Psoas muscle (tissue), 8 donors: Measurements from ENCODE around the gene LRRC4C. TPM values are rescaled to one million over a fixed set of nuclear protein-coding genes. Genes with fewer than 3 reads are reported as not detected.

Experiments used
- ATAC-seq, 4 donors: fragments of 200-7000 bp; cut with Tn5 transposase; one replicate each; pipeline ENCODE4 v1.9.1; 2020; ENCODE audit warnings: moderate library complexity in 3 of 4, mild to moderate bottlenecking in 2 of 4
- DNase-seq, 2 donors: peaks; one replicate each; pipeline ENCODE4 v3.0.0-alpha.2; 2020
- H3K27ac ChIP-seq: fragments of 200-600 bp; one replicate; pipeline ENCODE4 v1.8.0; 2022
- H3K27me3 ChIP-seq, 3 donors: fragments of 200-600 bp in 1 of 3; one replicate each; pipeline versions ENCODE4 v1.6.1 to v1.8.0; 2013 to 2022; ENCODE audit warnings: low read length in 2 of 3, mild to moderate bottlenecking in 2 of 3, moderate library complexity in 1 of 3; ENCODE audit not compliant: insufficient read depth in 3 of 3
- H3K36me3 ChIP-seq, 2 donors: fragments of 200-600 bp in 1 of 2; one replicate each; pipeline versions ENCODE4 v1.6.1 to v1.8.0; 2013 to 2022; ENCODE audit warnings: low read depth in 1 of 2, mild to moderate bottlenecking in 1 of 2, moderate library complexity in 1 of 2; ENCODE audit not compliant: insufficient read depth in 1 of 2
- H3K4me1 ChIP-seq: fragments of 200-600 bp; one replicate; pipeline ENCODE4 v1.8.0; 2022
- H3K4me3 ChIP-seq: fragments of 200-600 bp; one replicate; pipeline ENCODE4 v1.8.0; 2022; ENCODE audit warnings: mild to moderate bottlenecking
- H3K9me3 ChIP-seq: fragments of 200-600 bp; one replicate; pipeline ENCODE4 v1.8.0; 2022
- WGBS, 3 donors: extraction: QIAGEN DNeasy Blood & Tissue Kit; methylation state at CpG; one replicate each; pipeline versions ENCODE4 v1.1.6 to v1.1.7; 2013; 5-methylcytosine and 5-hydroxymethylcytosine counted together
- intact Hi-C, 2 donors: fragments of 100-400 bp; cut with DNase I; formaldehyde crosslinking; loops; one replicate each; pipeline versions ENCODE4 v1.11.0 to v1.14.2; 2022
- polyA plus RNA-seq, 3 donors: library from polyadenylated mRNA; stranded (reverse); fragments of 200-250 nt; gene quantifications; one replicate each; pipeline ENCODE4 v1.2.3, GENCODE V29; 2013
- total RNA-seq, 4 donors: library from RNA; stranded (reverse); fragmentation: NEBNext Ultra II Directional in 2 of 4; extraction: Animal tissue kit (Norgen Biotek cat#: 25700) in 2 of 4; gene quantifications; one replicate each; pipeline versions ENCODE4 v1.2.1 to v1.2.4, GENCODE V29; 2021 to 2023
- TF ChIP-seq, protein P1 (sequence below): fragments of 200-600 bp; IDR thresholded peaks from one replicate; pipeline ENCODE4 v1.8.0; 2022; ENCODE audit warnings: antibody characterized with exemption
- donor health status: healthy with polysubstance abuse.
- donor health status: DM: no; HTN: no; CAD: no; lungs with moderate emphysema.
- donor health status: Bipolar disorder and iron deficiency.
- donor health status: healthy.
- donor health status: DM: yes; HTN: yes; CAD: no.
- donor health status: DM: no; HTN: no; CAD: no.
- donor health status: DM: no; HTN: no; CAD: no.
- donor health status: DM: yes; HTN: yes; CAD: no.

Gene LRRC4C
- total and polyA plus RNA-seq, 7 donors, result 0.04 to 0.34 (median 0.12) TPM; not detected in 1

DNA sequence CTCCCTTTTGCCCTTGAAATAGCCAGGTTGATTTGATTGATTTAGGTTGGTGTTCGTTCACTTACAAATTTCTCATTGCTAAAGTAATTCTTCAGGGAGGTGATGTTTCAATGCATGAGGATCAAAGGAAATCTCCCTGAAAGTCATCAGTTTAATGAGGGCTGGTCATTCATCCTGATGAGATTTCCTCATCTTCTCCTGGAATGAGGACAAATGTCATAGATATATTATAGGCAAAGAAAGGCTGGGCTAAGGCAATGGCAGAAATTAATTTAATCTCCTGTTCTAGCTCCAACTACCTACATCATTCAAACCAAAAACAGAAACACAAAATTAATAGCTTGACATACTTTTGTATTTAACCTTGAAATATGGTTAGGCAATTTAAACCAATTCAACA lies 1052.1 kb downstream of the LRRC4C start:
- H3K27ac ChIP-seq, result no peak overlapping the region
- no peak overlapping the region for H3K4me3 ChIP-seq
- H3K4me1 ChIP-seq, result no peaks in the 10 kb centered on the region
- ATAC-seq, result no peak
- DNase-seq, result no peak
- H3K36me3 ChIP-seq, result no peaks in the 10 kb centered on the region
- intact Hi-C loops, result no loop called here
- 40 to 66% (median 43%) methylated on average over 1 of the region's 1 CpG for WGBS, 3 donors
- H3K9me3 ChIP-seq, result no peaks in the 10 kb centered on the region
- H3K27me3 ChIP-seq, result no peaks in the 10 kb centered on the region
- TF ChIP-seq, protein P1, sequence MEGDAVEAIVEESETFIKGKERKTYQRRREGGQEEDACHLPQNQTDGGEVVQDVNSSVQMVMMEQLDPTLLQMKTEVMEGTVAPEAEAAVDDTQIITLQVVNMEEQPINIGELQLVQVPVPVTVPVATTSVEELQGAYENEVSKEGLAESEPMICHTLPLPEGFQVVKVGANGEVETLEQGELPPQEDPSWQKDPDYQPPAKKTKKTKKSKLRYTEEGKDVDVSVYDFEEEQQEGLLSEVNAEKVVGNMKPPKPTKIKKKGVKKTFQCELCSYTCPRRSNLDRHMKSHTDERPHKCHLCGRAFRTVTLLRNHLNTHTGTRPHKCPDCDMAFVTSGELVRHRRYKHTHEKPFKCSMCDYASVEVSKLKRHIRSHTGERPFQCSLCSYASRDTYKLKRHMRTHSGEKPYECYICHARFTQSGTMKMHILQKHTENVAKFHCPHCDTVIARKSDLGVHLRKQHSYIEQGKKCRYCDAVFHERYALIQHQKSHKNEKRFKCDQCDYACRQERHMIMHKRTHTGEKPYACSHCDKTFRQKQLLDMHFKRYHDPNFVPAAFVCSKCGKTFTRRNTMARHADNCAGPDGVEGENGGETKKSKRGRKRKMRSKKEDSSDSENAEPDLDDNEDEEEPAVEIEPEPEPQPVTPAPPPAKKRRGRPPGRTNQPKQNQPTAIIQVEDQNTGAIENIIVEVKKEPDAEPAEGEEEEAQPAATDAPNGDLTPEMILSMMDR, result no peak

DNA sequence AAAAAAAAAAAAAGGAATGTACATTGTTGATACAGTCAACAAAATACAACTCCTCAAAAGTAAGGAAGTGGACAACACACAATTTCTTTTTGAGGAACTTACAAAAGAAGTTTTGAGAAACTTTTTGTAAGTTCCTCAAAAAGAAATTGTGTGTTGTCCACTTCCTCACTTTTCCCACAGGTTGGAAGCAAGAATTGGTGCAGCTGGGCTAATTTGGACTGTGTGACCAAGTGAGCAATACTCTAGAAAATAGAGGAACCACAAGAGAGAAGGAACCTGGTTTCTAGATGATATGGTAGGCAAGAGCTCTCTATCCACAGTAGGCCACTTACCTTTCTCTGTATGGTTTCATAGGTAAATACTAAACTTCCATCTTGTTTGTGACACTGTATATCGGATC lies 1053.8 kb downstream of the LRRC4C start:
- H3K9me3 ChIP-seq, result no peaks in the 10 kb centered on the region
- no peaks in the 10 kb centered on the region for H3K4me1 ChIP-seq
- H3K36me3 ChIP-seq, result no peaks in the 10 kb centered on the region
- intact Hi-C loops, result no loop called here
- ATAC-seq (no peak), DNase-seq (no peak)
- no peak overlapping the region for H3K4me3 ChIP-seq
- WGBS, 3 donors, result 84 to 95% (median 86%) methylated on average over 1 of the region's 1 CpG
- TF ChIP-seq, protein P1, result no peak
- no peaks in the 10 kb centered on the region for H3K27me3 ChIP-seq
- no peak overlapping the region for H3K27ac ChIP-seq

DNA sequence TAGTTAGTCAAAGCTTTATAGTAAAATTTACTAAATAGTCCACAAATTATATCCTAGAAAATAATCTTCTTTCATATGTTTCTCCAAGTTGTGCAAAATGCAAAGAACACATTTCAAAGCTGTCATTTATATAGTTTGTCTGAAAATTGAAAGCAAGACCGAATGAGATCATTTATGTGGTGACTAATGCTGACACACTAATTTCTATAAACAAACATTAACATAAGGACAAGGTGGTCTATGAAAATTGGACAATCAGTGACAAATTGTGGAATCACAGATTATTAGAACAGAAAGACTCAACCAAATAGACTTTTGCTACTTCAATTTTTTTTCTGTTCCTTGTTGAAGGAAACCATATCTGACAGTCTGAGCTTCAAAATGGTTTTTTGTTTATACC lies 1056.1 kb downstream of the LRRC4C start:
- Histone ChIP-seq H3K9me3 (no peaks in the 10 kb centered on the region), H3K27me3 (no peaks in the 10 kb centered on the region), H3K4me1 (no peaks in the 10 kb centered on the region), H3K27ac (no peak overlapping the region), H3K4me3 (no peak overlapping the region), H3K36me3 (no peaks in the 10 kb centered on the region)
- ATAC-seq, result no peak
- intact Hi-C loops, result no loop called here
- DNase-seq, result no peak
- TF ChIP-seq, protein P1, result no peak
- 38 to 50% (median 43%) methylated on average over 1 of the region's 1 CpG for WGBS, 3 donors

DNA sequence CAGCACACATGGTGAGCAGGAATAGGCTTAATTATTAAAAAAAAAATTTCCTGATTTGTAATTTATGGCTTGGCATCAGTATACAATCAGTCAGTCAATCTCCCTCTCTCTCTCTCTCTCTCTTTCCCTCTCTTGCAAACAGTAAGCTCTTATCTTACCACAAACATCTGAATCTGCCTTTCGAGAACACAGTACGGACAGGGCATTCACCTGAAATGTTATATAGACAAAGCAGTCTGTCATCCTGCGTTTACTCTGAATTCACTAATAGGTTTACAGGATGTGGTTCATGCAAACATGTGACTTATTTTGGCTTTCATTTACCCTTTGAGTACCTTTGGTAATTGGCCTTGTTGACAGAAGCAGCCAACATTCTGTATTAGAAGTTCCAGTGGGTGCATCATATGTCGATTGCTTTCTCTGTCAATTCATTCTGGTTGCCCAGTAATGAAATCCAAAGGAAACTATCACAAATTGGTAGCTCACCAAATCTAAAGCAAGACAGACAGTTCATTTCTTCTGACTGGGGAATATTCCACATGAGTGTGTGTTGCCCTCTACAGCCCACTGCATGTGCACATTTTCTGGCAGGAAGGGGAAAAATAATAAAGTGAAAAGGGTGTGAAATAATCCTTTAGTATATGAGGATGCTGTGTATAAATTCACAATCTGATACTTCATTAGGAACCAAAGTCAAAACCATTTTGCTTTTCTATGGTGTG lies 1058.2 kb downstream of the LRRC4C start:
- H3K27ac ChIP-seq, result no peak overlapping the region
- H3K36me3 ChIP-seq, result no peaks in the 10 kb centered on the region
- DNase-seq (no peak), ATAC-seq (no peak)
- intact Hi-C loops, result no loop called here
- TF ChIP-seq, protein P1, result no peak
- no peaks in the 10 kb centered on the region for H3K4me1 ChIP-seq
- no peaks in the 10 kb centered on the region for H3K27me3 ChIP-seq
- H3K9me3 ChIP-seq, result no peaks in the 10 kb centered on the region
- 33 to 62% (median 55%) methylated on average over 4 of the region's 4 CpGs for WGBS, 3 donors
- H3K4me3 ChIP-seq, result no peak overlapping the region

DNA sequence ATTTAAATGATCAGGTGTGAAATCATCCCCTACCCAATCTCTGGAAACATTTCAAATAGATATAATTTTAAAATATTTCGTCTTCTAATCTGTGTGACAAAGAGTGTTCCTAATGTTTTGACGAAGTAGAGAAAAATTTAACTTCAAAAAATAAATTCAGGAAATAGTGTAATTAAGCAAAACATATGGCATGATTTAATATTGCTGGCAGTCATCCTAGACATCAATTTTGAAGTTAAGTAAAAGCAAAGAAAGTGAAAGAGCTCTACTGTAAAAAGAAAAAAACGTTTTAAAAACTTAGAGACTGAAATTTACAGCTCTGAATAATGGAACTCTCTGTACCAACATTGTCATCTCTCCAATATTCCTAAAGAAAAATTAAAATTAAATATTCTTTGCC lies 1062.3 kb downstream of the LRRC4C start:
- no peak overlapping the region for H3K27ac ChIP-seq
- ATAC-seq (no peak), DNase-seq (no peak)
- H3K4me1 ChIP-seq, result no peaks in the 10 kb centered on the region
- H3K4me3 ChIP-seq, result no peak overlapping the region
- intact Hi-C loops, result no loop called here
- no peaks in the 10 kb centered on the region for H3K36me3 ChIP-seq
- no peaks in the 10 kb centered on the region for H3K27me3 ChIP-seq
- WGBS, 3 donors, result 32 to 40% (median 33%) methylated on average over 3 of the region's 3 CpGs
- TF ChIP-seq, protein P1, result no peak
- H3K9me3 ChIP-seq, result no peaks in the 10 kb centered on the region
